IMR-90 (cell line): ENCODE data around the gene EXOC1L. TPM values are rescaled to one million over a fixed set of nuclear protein-coding genes. Genes with fewer than 3 reads are reported as not detected.

Experiments used
- ATAC-seq: fragments of 200-7000 bp; cut with Tn5 transposase; 2 replicates; pipeline ENCODE4 v1.9.1; 2020; ENCODE audit warnings: low read depth, mild to moderate bottlenecking, moderate library complexity
- BruUV-seq: library from RNA; stranded (reverse); fragments of 400-500 nt; replicated peaks from 2 replicates; lab custom pipeline; 2021; lab: Mats Ljungman, UMichigan
- CTCF ChIA-PET: fragments of 300-600 bp; formaldehyde crosslinking; extraction: SDS; loops from one replicate; lab custom pipeline; 2021; ENCODE audit warnings: antibody characterized with exemption; lab: Yijun Ruan, JAX
- POLR2A ChIA-PET: fragments of 300-600 bp; sonication (Branson Sonifier 250); formaldehyde crosslinking; loops from one replicate; lab custom pipeline; 2022; ENCODE audit warnings: antibody characterized with exemption; ENCODE audit not compliant: unreplicated experiment; lab: Charles Lee
- DNase-seq: peaks from one replicate; pipeline ENCODE4 v3.0.0; 2013
- H2AFZ ChIP-seq: replicated peaks from 2 replicates; pipeline ENCODE3; 2013; ENCODE audit warnings: low read length, mild to moderate bottlenecking; ENCODE audit not compliant: poor library complexity
- H2AK5ac ChIP-seq: 2 replicates; pipeline ENCODE4 v1.6.1; 2013; ENCODE audit warnings: low read depth, low read length, inconsistent platforms
- H2AK9ac ChIP-seq: replicated peaks from 2 replicates; pipeline ENCODE3; 2013; ENCODE audit warnings: mild to moderate bottlenecking, low read depth, low read length, moderate library complexity; ENCODE audit not compliant: poor library complexity
- H2BK120ac ChIP-seq: 2 replicates; pipeline ENCODE4 v1.6.1; 2013; ENCODE audit warnings: low read depth, low read length, inconsistent platforms
- H2BK15ac ChIP-seq: 3 replicates; pipeline ENCODE4 v1.6.1; 2013; ENCODE audit warnings: low read depth, low read length, inconsistent platforms
- H2BK20ac ChIP-seq: 2 replicates; pipeline ENCODE4 v1.6.1; 2013; ENCODE audit warnings: low read depth, mild to moderate bottlenecking, inconsistent platforms, low read length, moderate library complexity
- H2BK5ac ChIP-seq: 2 replicates; pipeline ENCODE4 v1.6.1; 2013; ENCODE audit warnings: mild to moderate bottlenecking, low read depth, low read length, inconsistent platforms; ENCODE audit not compliant: poor library complexity, severe bottlenecking
- H3K14ac ChIP-seq: replicated peaks from 2 replicates; pipeline ENCODE4 v1.6.1; 2013; ENCODE audit warnings: low read depth, low read length, inconsistent platforms
- H3K18ac ChIP-seq: 2 replicates; pipeline ENCODE4 v1.6.1; 2013; ENCODE audit warnings: low read depth, low read length, control low read depth
- H3K23ac ChIP-seq: 2 replicates; pipeline ENCODE4 v1.6.1; 2013; ENCODE audit warnings: low read depth, low read length, inconsistent platforms
- H3K27ac ChIP-seq: 2 replicates; pipeline ENCODE4 v1.5.1; 2013; ENCODE audit warnings: mild to moderate bottlenecking, control low read depth, low read length; ENCODE audit not compliant: insufficient read depth
- H3K27me3 ChIP-seq: 2 replicates; pipeline ENCODE4 v1.6.1; 2013; ENCODE audit warnings: low read length; ENCODE audit not compliant: control insufficient read depth, insufficient read depth
- H3K36me3 ChIP-seq: 2 replicates; pipeline ENCODE4 v1.6.1; 2013; ENCODE audit warnings: low read length, mixed read lengths; ENCODE audit not compliant: control insufficient read depth, insufficient read depth
- H3K4ac ChIP-seq: 2 replicates; pipeline ENCODE4 v1.6.1; 2013; ENCODE audit warnings: low read depth, low read length, inconsistent platforms
- H3K4me1 ChIP-seq: 2 replicates; pipeline ENCODE4 v1.6.1; 2013; ENCODE audit warnings: low read length, mixed read lengths; ENCODE audit not compliant: control insufficient read depth, insufficient read depth
- H3K4me2 ChIP-seq: 2 replicates; pipeline ENCODE4 v1.6.1; 2013; ENCODE audit warnings: low read depth, mild to moderate bottlenecking, control low read depth, low read length, moderate library complexity
- H3K4me3 ChIP-seq: 2 replicates; pipeline ENCODE4 v1.5.1; 2013; ENCODE audit warnings: low read depth, mild to moderate bottlenecking, control low read depth, low read length, moderate library complexity; ENCODE audit not compliant: insufficient read depth
- H3K56ac ChIP-seq: 2 replicates; pipeline ENCODE4 v1.6.1; 2013; ENCODE audit warnings: low read length, inconsistent platforms; ENCODE audit not compliant: insufficient read depth; ENCODE audit errors: extremely low read depth
- H3K79me1 ChIP-seq, 2 experiments: 2 replicates each; pipeline ENCODE4 v1.6.1; 2013; ENCODE audit warnings: low read length in 2 of 2, inconsistent platforms in 1 of 2, low read depth in 1 of 2
- H3K9ac ChIP-seq: 2 replicates; pipeline ENCODE4 v1.6.1; 2013; ENCODE audit warnings: low read depth, low read length, control low read depth
- H3K9me1 ChIP-seq: 2 replicates; pipeline ENCODE4 v1.6.1; 2013; ENCODE audit warnings: low read length, inconsistent platforms; ENCODE audit not compliant: insufficient read depth
- H3K9me3 ChIP-seq: 2 replicates; pipeline ENCODE4 v1.6.1; 2013; ENCODE audit warnings: low read length; ENCODE audit not compliant: control insufficient read depth, insufficient read depth
- H4K20me1 ChIP-seq: 2 replicates; pipeline ENCODE4 v1.6.1; 2013; ENCODE audit warnings: low read length, inconsistent platforms; ENCODE audit not compliant: insufficient read depth
- H4K5ac ChIP-seq: 2 replicates; pipeline ENCODE4 v1.6.1; 2013; ENCODE audit warnings: mild to moderate bottlenecking, low read depth, low read length, control low read depth
- H4K8ac ChIP-seq, 2 experiments: 2 replicates each; pipeline ENCODE4 v1.6.1; 2013; ENCODE audit warnings: low read depth in 2 of 2, low read length in 2 of 2, control low read depth in 1 of 2, inconsistent platforms in 1 of 2
- H4K91ac ChIP-seq: 2 replicates; pipeline ENCODE4 v1.6.1; 2013; ENCODE audit warnings: low read depth, low read length, inconsistent platforms; ENCODE audit not compliant: insufficient read depth
- BHLHE40 ChIP-seq: fragments of 150-350 bp; IDR thresholded peaks from 2 replicates; pipeline ENCODE4 v1.6.1; 2016; ENCODE audit warnings: mild to moderate bottlenecking, low read depth, low read length
- CEBPB ChIP-seq: IDR thresholded peaks from 2 replicates; pipeline ENCODE4 v1.6.1; 2012; ENCODE audit warnings: low read depth, low read length, improper control_type of control experiment
- CHD1 ChIP-seq: IDR thresholded peaks from 2 replicates; pipeline ENCODE4 v1.6.1; 2012; ENCODE audit warnings: low read depth, low read length, improper control_type of control experiment
- CTCF ChIP-seq: conservative IDR thresholded peaks from 2 replicates; pipeline ENCODE4 v1.5.1; 2012; ENCODE audit warnings: mild to moderate bottlenecking, low read depth, low read length, improper control_type of control experiment
- ELK1 ChIP-seq: fragments of 150-350 bp; IDR thresholded peaks from 2 replicates; pipeline ENCODE4 v1.6.1; 2016; ENCODE audit warnings: low read depth, mild to moderate bottlenecking, low read length, moderate library complexity, borderline replicate concordance
- FOS ChIP-seq: fragments of 150-350 bp; IDR thresholded peaks from 2 replicates; pipeline ENCODE4 v1.6.1; 2016; ENCODE audit warnings: low read depth, low read length
- MAFK ChIP-seq: IDR thresholded peaks from 2 replicates; pipeline ENCODE4 v1.6.1; 2012; ENCODE audit warnings: low read depth, low read length, improper control_type of control experiment
- MAZ ChIP-seq: IDR thresholded peaks from 2 replicates; pipeline ENCODE4 v1.6.1; 2012; ENCODE audit warnings: low read depth, mild to moderate bottlenecking, low read length, improper control_type of control experiment, moderate library complexity, borderline replicate concordance
- MXI1 ChIP-seq: IDR thresholded peaks from 2 replicates; pipeline ENCODE4 v1.6.1; 2012; ENCODE audit warnings: low read depth, mild to moderate bottlenecking, low read length, moderate library complexity, borderline replicate concordance
- NFE2L2 ChIP-seq: fragments of 150-350 bp; IDR thresholded peaks from 2 replicates; pipeline ENCODE4 v1.6.1; 2016; ENCODE audit warnings: low read depth, mild to moderate bottlenecking, low read length
- POLR2A ChIP-seq: IDR thresholded peaks from 2 replicates; pipeline ENCODE4 v1.6.1; 2012; ENCODE audit warnings: mild to moderate bottlenecking, low read depth, low read length
- RAD21 ChIP-seq: IDR thresholded peaks from 2 replicates; pipeline ENCODE4 v1.6.1; 2012; ENCODE audit warnings: low read length, improper control_type of control experiment
- RCOR1 ChIP-seq: IDR thresholded peaks from 2 replicates; pipeline ENCODE4 v1.6.1; 2012; ENCODE audit warnings: mild to moderate bottlenecking, low read length, improper control_type of control experiment; ENCODE audit not compliant: insufficient replicate concordance
- RFX5 ChIP-seq: IDR thresholded peaks from 2 replicates; pipeline ENCODE4 v1.8.0; 2012; ENCODE audit warnings: low read depth, mild to moderate bottlenecking, low read length, moderate library complexity
- SMC3 ChIP-seq: fragments of 150-350 bp; IDR thresholded peaks from 2 replicates; pipeline ENCODE4 v1.6.1; 2016; ENCODE audit warnings: low read depth, mild to moderate bottlenecking, antibody characterized with exemption, low read length, moderate library complexity
- USF2 ChIP-seq: fragments of 150-350 bp; IDR thresholded peaks from 2 replicates; pipeline ENCODE4 v1.6.1; 2017; ENCODE audit warnings: mild to moderate bottlenecking, antibody characterized with exemption, low read length, low read depth
- WGBS, 2 experiments: methylation state at CpG; one replicate each; pipeline versions ENCODE4 v1.1.5 to v1.1.7; 2013; ENCODE audit warnings: missing lambda C conversion rate in 2 of 2; ENCODE audit not compliant: insufficient read length in 1 of 2; ENCODE audit errors: extremely low coverage in 2 of 2; 5-methylcytosine and 5-hydroxymethylcytosine counted together
- dilution Hi-C: fragments of 300-500 bp; cut with HindIII; formaldehyde crosslinking; loops from one replicate; pipeline ENCODE4 v1.14.3; 2018; ENCODE audit warnings: low sequenced_read_pairs; ENCODE audit not compliant: unreplicated experiment
- in situ Hi-C: fragments of 300-500 bp; cut with MboI; formaldehyde crosslinking; loops from 3 replicates; pipeline ENCODE4 v1.14.3; 2019; ENCODE audit warnings: low sequenced_read_pairs, inconsistent platforms, mixed read lengths
- intact Hi-C: fragments of 100-400 bp; cut with micrococcal nuclease; formaldehyde crosslinking; loops from 2 replicates; pipeline ENCODE4 v1.10.0; 2022
- polyA plus RNA-seq, 3 experiments: library from polyadenylated mRNA; depleted of rRNA; stranded (reverse); fragments of >200 nt; gene quantifications; 2 replicates each; pipeline ENCODE4 v1.2.3, GENCODE V29; 2012; ENCODE audit warnings: low replicate concordance in 1 of 3
- total RNA-seq: library from RNA; depleted of rRNA; stranded (reverse); fragments of >200 nt; gene quantifications from 2 replicates; pipeline ENCODE4 v1.2.3, GENCODE V29; 2012

The EXOC1L gene
- total and polyA plus RNA-seq, 2 of the 4 experiments (the other 2 are of a cell fraction): not detected

- H2BK5ac ChIP-seq: no peak overlapping the region
Measured at GRCh38 chr4:55781341-55781740, 38.2 kb upstream of the EXOC1L start.

More at GRCh38 chr4:55781341-55781740, 38.2 kb upstream of the EXOC1L start:
- Histone ChIP-seq H3K56ac (no peak overlapping the region), H2BK15ac (no peak overlapping the region), H4K20me1 (no peaks in the 10 kb centered on the region), H3K4me3 (no peak overlapping the region), H3K27me3 (peaks cover 2% of the 10 kb centered on the region), H2AFZ (no peak overlapping the region), H4K5ac (no peak overlapping the region), H2AK5ac (no peak overlapping the region), H3K9me1 (no peaks in the 10 kb centered on the region), H3K18ac (no peak overlapping the region), H3K79me1 (no peaks in the 10 kb centered on the region), H3K14ac (no peak overlapping the region), H3K23ac (no peak overlapping the region), H3K36me3 (no peaks in the 10 kb centered on the region), H2BK120ac (no peak overlapping the region), H3K4me1 (no peaks in the 10 kb centered on the region), H4K91ac (no peak overlapping the region), H3K27ac (no peak overlapping the region), H4K8ac (no peak overlapping the region), H3K4ac (no peak overlapping the region), H3K4me2 (no peak overlapping the region), H3K9ac (no peak overlapping the region), H2AK9ac (no peak overlapping the region), H3K9me3 (no peaks in the 10 kb centered on the region), H2BK20ac (no peak overlapping the region)
- dilution Hi-C loops: no loop called here
- ATAC-seq: no peak
- WGBS, 2 experiments: no CpG with 5 or more reads among the region's 2 CpGs
- no peak for DNase-seq
- POLR2A ChIA-PET: no interaction called here
- TF ChIP-seq BHLHE40 (no peak), CEBPB (no peak), MAFK (no peak), CHD1 (no peak), MAZ (no peak), NFE2L2 (no peak), RAD21 (no peak), FOS (no peak), RFX5 (no peak), CTCF (no peak), RCOR1 (no peak), POLR2A (no peak), MXI1 (no peak), USF2 (no peak), ELK1 (no peak), SMC3 (no peak)
- CTCF ChIA-PET: interaction anchor here (0.7 kb wide), 1 partner anchor 12 kb away, joined by 3 read pairs; no protein-coding TSS in a partner anchor
- BruUV-seq: no TSS peak
- in situ Hi-C loops: no loop called here
- intact Hi-C loops: no loop called here
